Measurements from ENCODE around the gene FHOD3.

- TF ChIP-seq, protein P1, sequence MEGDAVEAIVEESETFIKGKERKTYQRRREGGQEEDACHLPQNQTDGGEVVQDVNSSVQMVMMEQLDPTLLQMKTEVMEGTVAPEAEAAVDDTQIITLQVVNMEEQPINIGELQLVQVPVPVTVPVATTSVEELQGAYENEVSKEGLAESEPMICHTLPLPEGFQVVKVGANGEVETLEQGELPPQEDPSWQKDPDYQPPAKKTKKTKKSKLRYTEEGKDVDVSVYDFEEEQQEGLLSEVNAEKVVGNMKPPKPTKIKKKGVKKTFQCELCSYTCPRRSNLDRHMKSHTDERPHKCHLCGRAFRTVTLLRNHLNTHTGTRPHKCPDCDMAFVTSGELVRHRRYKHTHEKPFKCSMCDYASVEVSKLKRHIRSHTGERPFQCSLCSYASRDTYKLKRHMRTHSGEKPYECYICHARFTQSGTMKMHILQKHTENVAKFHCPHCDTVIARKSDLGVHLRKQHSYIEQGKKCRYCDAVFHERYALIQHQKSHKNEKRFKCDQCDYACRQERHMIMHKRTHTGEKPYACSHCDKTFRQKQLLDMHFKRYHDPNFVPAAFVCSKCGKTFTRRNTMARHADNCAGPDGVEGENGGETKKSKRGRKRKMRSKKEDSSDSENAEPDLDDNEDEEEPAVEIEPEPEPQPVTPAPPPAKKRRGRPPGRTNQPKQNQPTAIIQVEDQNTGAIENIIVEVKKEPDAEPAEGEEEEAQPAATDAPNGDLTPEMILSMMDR (IDR thresholded peaks at IDR 0.05) = no peak
- TF ChIP-seq CBX2 (IDR thresholded peaks at IDR 0.05; ENCODE audit: borderline replicate concordance, low read depth) = no peak
- TF ChIP-seq, protein P2, sequence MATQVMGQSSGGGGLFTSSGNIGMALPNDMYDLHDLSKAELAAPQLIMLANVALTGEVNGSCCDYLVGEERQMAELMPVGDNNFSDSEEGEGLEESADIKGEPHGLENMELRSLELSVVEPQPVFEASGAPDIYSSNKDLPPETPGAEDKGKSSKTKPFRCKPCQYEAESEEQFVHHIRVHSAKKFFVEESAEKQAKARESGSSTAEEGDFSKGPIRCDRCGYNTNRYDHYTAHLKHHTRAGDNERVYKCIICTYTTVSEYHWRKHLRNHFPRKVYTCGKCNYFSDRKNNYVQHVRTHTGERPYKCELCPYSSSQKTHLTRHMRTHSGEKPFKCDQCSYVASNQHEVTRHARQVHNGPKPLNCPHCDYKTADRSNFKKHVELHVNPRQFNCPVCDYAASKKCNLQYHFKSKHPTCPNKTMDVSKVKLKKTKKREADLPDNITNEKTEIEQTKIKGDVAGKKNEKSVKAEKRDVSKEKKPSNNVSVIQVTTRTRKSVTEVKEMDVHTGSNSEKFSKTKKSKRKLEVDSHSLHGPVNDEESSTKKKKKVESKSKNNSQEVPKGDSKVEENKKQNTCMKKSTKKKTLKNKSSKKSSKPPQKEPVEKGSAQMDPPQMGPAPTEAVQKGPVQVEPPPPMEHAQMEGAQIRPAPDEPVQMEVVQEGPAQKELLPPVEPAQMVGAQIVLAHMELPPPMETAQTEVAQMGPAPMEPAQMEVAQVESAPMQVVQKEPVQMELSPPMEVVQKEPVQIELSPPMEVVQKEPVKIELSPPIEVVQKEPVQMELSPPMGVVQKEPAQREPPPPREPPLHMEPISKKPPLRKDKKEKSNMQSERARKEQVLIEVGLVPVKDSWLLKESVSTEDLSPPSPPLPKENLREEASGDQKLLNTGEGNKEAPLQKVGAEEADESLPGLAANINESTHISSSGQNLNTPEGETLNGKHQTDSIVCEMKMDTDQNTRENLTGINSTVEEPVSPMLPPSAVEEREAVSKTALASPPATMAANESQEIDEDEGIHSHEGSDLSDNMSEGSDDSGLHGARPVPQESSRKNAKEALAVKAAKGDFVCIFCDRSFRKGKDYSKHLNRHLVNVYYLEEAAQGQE (IDR thresholded peaks at IDR 0.05) = no peak
- TF ChIP-seq JUN (IDR thresholded peaks at IDR 0.05) = no peak
- no peak for TF ChIP-seq HOXB5 (CRISPR knock-in tag; IDR thresholded peaks at IDR 0.05)
- TF ChIP-seq RCOR1 (IDR thresholded peaks at IDR 0.05; ENCODE audit: low read depth, low read length) = no peak
Measured at GRCh38 chr18:36333414-36333813, 35.9 kb downstream of the FHOD3 start.
